A549 (cell line): ENCODE results near the gene CPT1B. TPM values are rescaled to one million over a fixed set of nuclear protein-coding genes. Genes with fewer than 3 reads are reported as not detected.

Source experiments
- ATAC-seq, 2 experiments: fragments of 200-7000 bp in 1 of 2; fragments of >200 bp in 1 of 2; cut with Nextera tagmentation in 1 of 2; cut with Tn5 transposase in 1 of 2; 3 replicates each; pipeline versions ENCODE4 v1.8.0 to v1.9.1; 2018 to 2020; ENCODE audit warnings: mild to moderate bottlenecking in 1 of 2, moderate library complexity in 1 of 2
- CTCF ChIA-PET: fragments of 300-600 bp; sonication (Branson Sonifier 250); formaldehyde crosslinking; extraction: SDS; loops from one replicate; lab custom pipeline; 2021; ENCODE audit warnings: antibody characterized with exemption, inconsistent platforms; lab: Yijun Ruan, JAX
- POLR2A ChIA-PET: fragments of 350-600 bp; formaldehyde crosslinking; extraction: SDS; loops from one replicate; lab custom pipeline; 2021; ENCODE audit warnings: antibody characterized with exemption, inconsistent platforms; lab: Yijun Ruan, JAX
- DNase-seq, 2 experiments: peaks; one replicate each; pipeline versions ENCODE4 v3.0.0 to v3.0.0-alpha.2; 2011 to 2016; ENCODE audit warnings: low read depth in 1 of 2, low spot score in 1 of 2
- FAIRE-seq: peaks from 2 replicates; lab custom pipeline; 2011; peaks lifted over from hg19 to GRCh38; lab: Jason Lieb, UNC
- H3K27ac ChIP-seq, 2 experiments: fragments of >200 bp; sonication (Bioruptor Twin); formaldehyde crosslinking; 3 replicates each; pipeline ENCODE4 v1.5.1; 2016 to 2017
- H3K4me1 ChIP-seq: fragments of >200 bp; sonication (Bioruptor Twin); formaldehyde crosslinking; 3 replicates; pipeline ENCODE4 v1.6.1; 2016
- H3K4me2 ChIP-seq: fragments of >200 bp; sonication (Bioruptor Twin); formaldehyde crosslinking; 3 replicates; pipeline ENCODE4 v1.6.1; 2016
- H3K4me3 ChIP-seq: fragments of >200 bp; sonication (Bioruptor Twin); formaldehyde crosslinking; 3 replicates; pipeline ENCODE4 v1.5.1; 2016
- H3K9me3 ChIP-seq: fragments of >200 bp; sonication (Bioruptor Twin); formaldehyde crosslinking; 3 replicates; pipeline ENCODE4 v1.6.1; 2016
- CBX8 ChIP-seq: fragments of 200-600 bp; sonication (generic); IDR thresholded peaks from 2 replicates; pipeline ENCODE4 v1.6.1; 2016
- CEBPB ChIP-seq, 2 experiments: fragments of >200 bp in 1 of 2; sonication (Bioruptor Twin) in 1 of 2; formaldehyde crosslinking in 1 of 2; IDR thresholded peaks; 2 replicates each; pipeline ENCODE4 v1.6.1; 2012 to 2016
- FOXS1 ChIP-seq: fragments of 250-450 bp; sonication (Bioruptor Pico); IDR thresholded peaks from 2 replicates; pipeline ENCODE4 v1.5.0; 2020; ENCODE audit warnings: mild to moderate bottlenecking, moderate library complexity
- HOXA7 ChIP-seq: fragments of 250-450 bp; sonication (Bioruptor Pico); IDR thresholded peaks from 2 replicates; pipeline ENCODE4 v1.5.0; 2020; ENCODE audit warnings: mild to moderate bottlenecking, moderate library complexity
- HOXB5 ChIP-seq: fragments of 250-450 bp; sonication (Bioruptor Pico); IDR thresholded peaks from 2 replicates; pipeline ENCODE4 v1.5.0; 2020; ENCODE audit warnings: mild to moderate bottlenecking, moderate library complexity
- KDM5A ChIP-seq: fragments of 200-600 bp; sonication (generic); IDR thresholded peaks from 2 replicates; pipeline ENCODE4 v1.6.1; 2016; ENCODE audit warnings: antibody characterized with exemption, mild to moderate bottlenecking
- NFE2L2 ChIP-seq: fragments of 150-350 bp; conservative IDR thresholded peaks from 2 replicates; pipeline ENCODE4 v1.6.1; 2014; ENCODE audit warnings: low read length
- NPAS2 ChIP-seq: fragments of 250-450 bp; sonication (Bioruptor Pico); IDR thresholded peaks from 2 replicates; pipeline ENCODE4 v1.8.0; 2022; ENCODE audit warnings: mild to moderate bottlenecking, moderate library complexity, borderline replicate concordance
- NR3C1 ChIP-seq: fragments of >200 bp; sonication (Bioruptor Twin); formaldehyde crosslinking; IDR thresholded peaks from 3 replicates; pipeline ENCODE4 v1.6.1; 2017
- PHF8 ChIP-seq: fragments of 200-600 bp; sonication (generic); IDR thresholded peaks from 2 replicates; pipeline ENCODE4 v1.6.1; 2016; ENCODE audit warnings: low read depth, mild to moderate bottlenecking, antibody characterized with exemption, moderate library complexity, borderline replicate concordance
- RAD21 ChIP-seq, 2 experiments: fragments of >200 bp in 1 of 2; sonication (Bioruptor Twin) in 1 of 2; formaldehyde crosslinking in 1 of 2; IDR thresholded peaks in 1 of 2; conservative IDR thresholded peaks in 1 of 2; 2 replicates in 1 of 2; 3 replicates in 1 of 2; pipeline ENCODE4 v1.6.1; 2012 to 2018; ENCODE audit warnings: inconsistent platforms in 1 of 2
- RARB ChIP-seq: fragments of 250-450 bp; sonication (Bioruptor Pico); IDR thresholded peaks from 2 replicates; pipeline ENCODE4 v1.8.0; 2021; ENCODE audit warnings: mild to moderate bottlenecking, moderate library complexity
- RCOR1 ChIP-seq: fragments of 150-350 bp; IDR thresholded peaks from 2 replicates; pipeline ENCODE4 v1.6.1; 2014; ENCODE audit warnings: antibody characterized with exemption, low read length, low read depth
- SREBF2 ChIP-seq: fragments of 450-650 bp; IDR thresholded peaks from 2 replicates; pipeline ENCODE4 v1.6.1; 2014; ENCODE audit warnings: mild to moderate bottlenecking, moderate library complexity
- TFCP2L1 ChIP-seq: fragments of 250-450 bp; sonication (Bioruptor Pico); IDR thresholded peaks from 2 replicates; pipeline ENCODE4 v1.5.0; 2021; ENCODE audit warnings: mild to moderate bottlenecking
- ZNF302 ChIP-seq: fragments of 250-450 bp; sonication (Bioruptor Pico); IDR thresholded peaks from 2 replicates; pipeline ENCODE4 v1.9.0; 2021; ENCODE audit warnings: inconsistent platforms, mild to moderate bottlenecking, moderate library complexity
- ZSCAN20 ChIP-seq: fragments of 250-450 bp; sonication (Bioruptor Pico); IDR thresholded peaks from 2 replicates; pipeline ENCODE4 v1.8.0; 2022; ENCODE audit warnings: mild to moderate bottlenecking, moderate library complexity
- WGBS: methylation state at CpG from one replicate; pipeline ENCODE4 v1.1.6; 2017; ENCODE audit errors: missing lambda C conversion rate; 5-methylcytosine and 5-hydroxymethylcytosine counted together
- polyA plus RNA-seq, 4 experiments: library from polyadenylated mRNA; depleted of rRNA in 3 of 4; stranded (reverse); fragments of >200 nt; fragmentation: RNase III in 1 of 4; extraction: RNeasy Plus Mini Kit Qiagen cat#74134 plus additional on column Dnase treatment in 1 of 4; gene quantifications; 2 replicates in 3 of 4; 3 replicates in 1 of 4; pipeline ENCODE4 v1.2.3, GENCODE V29; 2011 to 2017
- TF ChIP-seq, protein P1 (sequence below): IDR thresholded peaks from 2 replicates; pipeline ENCODE4 v1.6.1; 2012
- TF ChIP-seq, protein P2 (sequence below): fragments of >200 bp; sonication (Bioruptor Twin); formaldehyde crosslinking; IDR thresholded peaks from 2 replicates; pipeline ENCODE4 v1.6.1; 2016
- TF ChIP-seq, protein P3 (sequence below): fragments of 150-350 bp; IDR thresholded peaks from 2 replicates; pipeline ENCODE4 v1.6.1; 2014; ENCODE audit warnings: low read depth, mild to moderate bottlenecking, low read length
- TF ChIP-seq, protein P4 (sequence below): fragments of 200-600 bp; sonication (generic); IDR thresholded peaks from 2 replicates; pipeline ENCODE4 v1.6.1; 2016; ENCODE audit warnings: antibody characterized with exemption, mild to moderate bottlenecking, moderate library complexity
- TF ChIP-seq, protein P5 (sequence below): fragments of 250-450 bp; sonication (Bioruptor Pico); IDR thresholded peaks from 2 replicates; pipeline ENCODE4 v1.5.0; 2021; ENCODE audit warnings: mild to moderate bottlenecking, moderate library complexity, borderline replicate concordance

Gene CPT1B
- polyA plus RNA-seq, 2 of the 4 experiments (the other 2 are of a cell fraction) = 12.1 to 26.5 TPM

DNA sequence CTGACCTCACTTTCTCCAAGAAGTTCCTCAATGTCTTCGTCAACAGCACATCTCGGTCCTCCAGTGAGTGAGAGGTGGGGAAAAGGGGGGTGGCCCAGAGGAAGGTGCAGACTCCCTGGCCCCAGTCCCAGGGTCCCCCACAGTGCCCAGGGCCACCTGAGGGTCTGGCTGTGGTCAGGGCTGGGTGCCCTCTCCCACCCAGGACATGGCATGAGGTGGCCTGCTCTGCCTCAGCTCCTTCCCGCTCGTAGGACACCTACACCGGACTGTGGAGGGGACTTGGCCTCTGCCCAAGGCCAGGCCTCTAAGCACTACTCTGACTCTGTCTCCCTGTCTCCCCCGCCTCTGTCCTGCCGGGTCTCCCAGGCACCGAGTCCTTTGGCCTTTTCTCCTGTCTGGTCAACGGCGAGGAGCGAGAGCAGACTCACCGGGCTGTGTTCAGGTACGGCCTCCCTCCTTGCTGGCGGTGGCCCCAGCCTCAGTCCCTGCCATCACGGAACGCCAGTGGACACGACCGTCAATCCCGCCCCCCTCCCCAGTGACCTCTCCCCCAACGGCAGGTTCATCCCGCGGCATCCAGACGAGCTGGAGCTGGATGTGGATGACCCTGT lies 26.9 kb upstream of the CPT1B start:
- no peak overlapping the region for H3K4me2 ChIP-seq
- H3K27ac ChIP-seq = no peak overlapping the region
- ChIA-PET POLR2A (no interaction called here), CTCF (no interaction called here)
- TF ChIP-seq, protein P1, sequence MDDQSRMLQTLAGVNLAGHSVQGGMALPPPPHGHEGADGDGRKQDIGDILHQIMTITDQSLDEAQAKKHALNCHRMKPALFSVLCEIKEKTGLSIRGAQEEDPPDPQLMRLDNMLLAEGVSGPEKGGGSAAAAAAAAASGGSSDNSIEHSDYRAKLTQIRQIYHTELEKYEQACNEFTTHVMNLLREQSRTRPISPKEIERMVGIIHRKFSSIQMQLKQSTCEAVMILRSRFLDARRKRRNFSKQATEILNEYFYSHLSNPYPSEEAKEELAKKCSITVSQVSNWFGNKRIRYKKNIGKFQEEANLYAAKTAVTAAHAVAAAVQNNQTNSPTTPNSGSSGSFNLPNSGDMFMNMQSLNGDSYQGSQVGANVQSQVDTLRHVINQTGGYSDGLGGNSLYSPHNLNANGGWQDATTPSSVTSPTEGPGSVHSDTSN = no peak
- TF ChIP-seq SREBF2 = no peak
- TF ChIP-seq, protein P2, sequence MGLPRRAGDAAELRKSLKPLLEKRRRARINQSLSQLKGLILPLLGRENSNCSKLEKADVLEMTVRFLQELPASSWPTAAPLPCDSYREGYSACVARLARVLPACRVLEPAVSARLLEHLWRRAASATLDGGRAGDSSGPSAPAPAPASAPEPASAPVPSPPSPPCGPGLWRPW = no peak
- TF ChIP-seq, protein P3, sequence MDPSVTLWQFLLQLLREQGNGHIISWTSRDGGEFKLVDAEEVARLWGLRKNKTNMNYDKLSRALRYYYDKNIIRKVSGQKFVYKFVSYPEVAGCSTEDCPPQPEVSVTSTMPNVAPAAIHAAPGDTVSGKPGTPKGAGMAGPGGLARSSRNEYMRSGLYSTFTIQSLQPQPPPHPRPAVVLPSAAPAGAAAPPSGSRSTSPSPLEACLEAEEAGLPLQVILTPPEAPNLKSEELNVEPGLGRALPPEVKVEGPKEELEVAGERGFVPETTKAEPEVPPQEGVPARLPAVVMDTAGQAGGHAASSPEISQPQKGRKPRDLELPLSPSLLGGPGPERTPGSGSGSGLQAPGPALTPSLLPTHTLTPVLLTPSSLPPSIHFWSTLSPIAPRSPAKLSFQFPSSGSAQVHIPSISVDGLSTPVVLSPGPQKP = no peak
- TF ChIP-seq CBX8 = no peak
- WGBS = 84% methylated on average over 15 of the region's 23 CpGs
- FAIRE-seq (no peak), DNase-seq (no peak), ATAC-seq (no peak)
- H3K9me3 ChIP-seq = no peaks in the 10 kb centered on the region
- H3K4me3 ChIP-seq = no peak overlapping the region
- peaks cover 4% of the 10 kb centered on the region; the same call in 1 of the 3 replicates for H3K4me1 ChIP-seq

DNA sequence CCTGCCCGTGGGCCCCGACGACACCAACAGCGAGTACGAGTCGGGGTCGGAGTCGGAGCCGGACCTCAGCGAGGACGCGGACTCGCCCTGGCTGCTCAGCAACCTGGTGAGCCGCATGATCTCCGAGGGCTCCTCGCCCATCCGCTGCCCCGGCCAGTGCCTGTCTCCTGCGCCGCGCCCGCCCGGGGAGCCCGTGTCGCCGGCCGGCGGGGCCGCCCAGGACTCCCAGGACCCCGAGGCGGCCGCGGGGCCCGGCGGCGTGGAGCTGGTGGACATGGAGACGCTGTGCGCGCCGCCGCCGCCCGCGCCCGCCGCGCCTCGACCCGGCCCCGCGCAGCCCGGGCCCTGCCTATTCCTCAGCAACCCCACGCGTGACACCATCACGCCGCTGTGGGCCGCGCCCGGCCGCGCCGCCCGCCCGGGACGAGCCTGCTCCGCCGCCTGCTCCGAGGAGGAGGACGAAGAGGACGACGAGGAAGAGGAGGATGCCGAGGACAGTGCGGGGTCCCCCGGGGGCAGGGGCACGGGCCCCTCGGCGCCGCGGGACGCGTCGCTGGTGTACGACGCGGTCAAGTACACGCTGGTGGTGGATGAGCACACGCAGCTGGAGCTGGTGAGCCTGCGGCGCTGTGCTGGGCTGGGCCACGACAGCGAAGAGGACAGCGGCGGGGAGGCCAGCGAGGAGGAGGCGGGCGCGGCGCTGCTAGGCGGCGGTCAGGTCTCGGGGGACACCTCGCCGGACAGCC lies 26.2 kb upstream of the CPT1B start:
- Histone ChIP-seq H3K9me3 (no peaks in the 10 kb centered on the region), H3K4me2 (no peak overlapping the region), H3K4me3 (no peak overlapping the region), H3K4me1 (peaks cover 4% of the 10 kb centered on the region; the same call in 1 of the 3 replicates), H3K27ac (no peak overlapping the region)
- 94% methylated on average over 60 of the region's 103 CpGs for WGBS
- no peak for DNase-seq
- ChIA-PET POLR2A (no interaction called here), CTCF (interaction anchor here (0.7 kb wide), 1 partner anchor 34 kb away, joined by 3 read pairs; no protein-coding TSS in a partner anchor)
- no peak for FAIRE-seq
- TF ChIP-seq KDM5A (no peak), HOXB5 (no peak), RCOR1 (no peak), HOXA7 (CRISPR knock-in tag) (no peak), TFCP2L1 (no peak), NPAS2 (CRISPR knock-in tag) (no peak), PHF8 (no peak)
- TF ChIP-seq, protein P2 = no peak
- ATAC-seq = no peak

DNA sequence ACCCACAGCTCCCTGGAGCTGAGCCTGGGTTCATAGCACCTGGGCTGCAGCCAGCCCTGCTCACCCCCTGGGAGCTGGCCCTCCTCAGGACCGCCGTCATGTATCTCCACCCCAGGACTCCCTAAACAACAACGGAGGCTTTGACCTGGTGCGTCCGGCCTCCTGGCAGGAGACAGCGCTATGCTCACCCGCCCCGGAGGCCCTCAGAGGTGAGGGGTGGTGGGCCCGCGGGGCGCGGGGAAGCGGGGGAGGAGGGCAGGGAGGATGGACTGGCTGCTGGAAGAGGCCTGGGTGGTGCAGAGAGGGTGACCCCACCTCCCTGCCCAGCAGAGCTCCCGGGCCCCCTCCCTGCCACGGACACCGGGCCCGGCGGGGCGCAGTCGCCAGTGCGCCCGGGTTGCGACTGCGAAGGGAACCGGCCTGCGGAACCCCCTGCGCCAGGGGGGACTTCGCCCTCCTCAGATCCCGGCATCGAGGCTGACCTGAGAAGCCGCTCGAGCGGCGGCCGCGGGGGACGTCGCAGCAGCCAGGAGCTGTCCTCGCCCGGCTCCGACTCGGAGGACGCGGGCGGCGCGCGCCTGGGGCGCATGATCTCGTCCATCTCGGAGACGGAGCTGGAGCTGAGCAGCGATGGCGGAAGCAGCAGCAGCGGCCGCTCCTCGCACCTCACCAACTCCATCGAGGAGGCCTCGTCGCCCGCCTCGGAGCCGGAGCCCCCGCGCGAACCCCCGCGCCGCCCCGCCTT lies 25.5 kb upstream of the CPT1B start:
- ATAC-seq = no peak
- POLR2A ChIA-PET = no interaction called here
- Histone ChIP-seq H3K9me3 (no peaks in the 10 kb centered on the region), H3K4me3 (no peak overlapping the region), H3K4me2 (no peak overlapping the region), H3K27ac (no peak overlapping the region), H3K4me1 (peaks cover 4% of the 10 kb centered on the region; the same call in 1 of the 3 replicates)
- FAIRE-seq = no peak
- WGBS = 97% methylated on average over 16 of the region's 70 CpGs
- no peak for DNase-seq
- CTCF ChIA-PET = interaction anchor here (0.7 kb wide), 1 partner anchor 34 kb away, joined by 3 read pairs; no protein-coding TSS in a partner anchor
- TF ChIP-seq, protein P4, sequence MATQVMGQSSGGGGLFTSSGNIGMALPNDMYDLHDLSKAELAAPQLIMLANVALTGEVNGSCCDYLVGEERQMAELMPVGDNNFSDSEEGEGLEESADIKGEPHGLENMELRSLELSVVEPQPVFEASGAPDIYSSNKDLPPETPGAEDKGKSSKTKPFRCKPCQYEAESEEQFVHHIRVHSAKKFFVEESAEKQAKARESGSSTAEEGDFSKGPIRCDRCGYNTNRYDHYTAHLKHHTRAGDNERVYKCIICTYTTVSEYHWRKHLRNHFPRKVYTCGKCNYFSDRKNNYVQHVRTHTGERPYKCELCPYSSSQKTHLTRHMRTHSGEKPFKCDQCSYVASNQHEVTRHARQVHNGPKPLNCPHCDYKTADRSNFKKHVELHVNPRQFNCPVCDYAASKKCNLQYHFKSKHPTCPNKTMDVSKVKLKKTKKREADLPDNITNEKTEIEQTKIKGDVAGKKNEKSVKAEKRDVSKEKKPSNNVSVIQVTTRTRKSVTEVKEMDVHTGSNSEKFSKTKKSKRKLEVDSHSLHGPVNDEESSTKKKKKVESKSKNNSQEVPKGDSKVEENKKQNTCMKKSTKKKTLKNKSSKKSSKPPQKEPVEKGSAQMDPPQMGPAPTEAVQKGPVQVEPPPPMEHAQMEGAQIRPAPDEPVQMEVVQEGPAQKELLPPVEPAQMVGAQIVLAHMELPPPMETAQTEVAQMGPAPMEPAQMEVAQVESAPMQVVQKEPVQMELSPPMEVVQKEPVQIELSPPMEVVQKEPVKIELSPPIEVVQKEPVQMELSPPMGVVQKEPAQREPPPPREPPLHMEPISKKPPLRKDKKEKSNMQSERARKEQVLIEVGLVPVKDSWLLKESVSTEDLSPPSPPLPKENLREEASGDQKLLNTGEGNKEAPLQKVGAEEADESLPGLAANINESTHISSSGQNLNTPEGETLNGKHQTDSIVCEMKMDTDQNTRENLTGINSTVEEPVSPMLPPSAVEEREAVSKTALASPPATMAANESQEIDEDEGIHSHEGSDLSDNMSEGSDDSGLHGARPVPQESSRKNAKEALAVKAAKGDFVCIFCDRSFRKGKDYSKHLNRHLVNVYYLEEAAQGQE = no peak
- TF ChIP-seq FOXS1 (CRISPR knock-in tag) = no peak
- TF ChIP-seq PHF8 = no peak
- TF ChIP-seq CEBPB (IDR thresholded peaks at IDR 0.05) = no peak
- TF ChIP-seq RAD21 (conservative IDR thresholded peaks at IDR 0.05 in 1 of 2, IDR thresholded peaks at IDR 0.05 in 1 of 2) = no peak
- TF ChIP-seq ZNF302 (CRISPR knock-in tag) = no peak
- no peak for TF ChIP-seq NR3C1
- no peak for TF ChIP-seq RARB
- TF ChIP-seq, protein P5, sequence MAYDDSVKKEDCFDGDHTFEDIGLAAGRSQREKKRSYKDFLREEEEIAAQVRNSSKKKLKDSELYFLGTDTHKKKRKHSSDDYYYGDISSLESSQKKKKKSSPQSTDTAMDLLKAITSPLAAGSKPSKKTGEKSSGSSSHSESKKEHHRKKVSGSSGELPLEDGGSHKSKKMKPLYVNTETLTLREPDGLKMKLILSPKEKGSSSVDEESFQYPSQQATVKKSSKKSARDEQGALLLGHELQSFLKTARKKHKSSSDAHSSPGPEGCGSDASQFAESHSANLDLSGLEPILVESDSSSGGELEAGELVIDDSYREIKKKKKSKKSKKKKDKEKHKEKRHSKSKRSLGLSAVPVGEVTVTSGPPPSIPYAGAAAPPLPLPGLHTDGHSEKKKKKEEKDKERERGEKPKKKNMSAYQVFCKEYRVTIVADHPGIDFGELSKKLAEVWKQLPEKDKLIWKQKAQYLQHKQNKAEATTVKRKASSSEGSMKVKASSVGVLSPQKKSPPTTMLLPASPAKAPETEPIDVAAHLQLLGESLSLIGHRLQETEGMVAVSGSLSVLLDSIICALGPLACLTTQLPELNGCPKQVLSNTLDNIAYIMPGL (CRISPR knock-in tag) = no peak
- TF ChIP-seq NPAS2 (CRISPR knock-in tag) = no peak
- TF ChIP-seq NFE2L2 = no peak
- no peak for TF ChIP-seq ZSCAN20
- no peak for TF ChIP-seq SREBF2
